Stimulated activated CD8-positive, alpha-beta memory T cell treated with anti-CD3 and anti-CD28 coated beads, Interleukin-15, amount 100 ng/mL, for 1 hour (primary cell): Measurements from ENCODE around the gene ARL13A.
"Not testable (repeated sequence)": the region's sequence is repeated elsewhere in the genome, so short reads cannot be mapped to it uniquely, and the experiment has no call there.

ENCODE experiments used
- DNase-seq: peaks from one replicate; pipeline ENCODE4 v3.0.0-alpha.2; 2020; ENCODE audit warnings: low read depth

Gene ARL13A

DNA sequence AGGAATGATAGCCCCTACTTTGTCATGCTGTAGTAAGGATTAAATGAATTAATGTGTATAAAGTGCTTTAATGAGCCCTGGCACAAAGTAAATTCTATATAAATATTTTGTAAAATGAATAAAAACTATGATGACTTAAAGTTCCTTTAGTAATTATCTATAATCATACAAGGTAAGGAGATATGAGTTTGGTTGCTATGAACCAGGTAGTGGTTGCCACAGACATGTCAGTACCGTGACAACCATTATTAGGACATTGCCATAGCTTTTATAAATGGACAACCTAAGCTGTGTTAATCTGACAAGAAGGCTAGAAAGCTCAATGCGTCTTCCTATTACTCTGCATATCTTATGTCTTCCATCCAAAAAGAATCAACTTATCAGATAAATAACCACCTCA lies at the start of gene ARL13A:
TSS of gene ARL13A (plus strand) at position 301 of the 400 bp plus-strand sequence. CDS start 3,982 bp downstream, outside the sequence.
- no peak for DNase-seq

DNA sequence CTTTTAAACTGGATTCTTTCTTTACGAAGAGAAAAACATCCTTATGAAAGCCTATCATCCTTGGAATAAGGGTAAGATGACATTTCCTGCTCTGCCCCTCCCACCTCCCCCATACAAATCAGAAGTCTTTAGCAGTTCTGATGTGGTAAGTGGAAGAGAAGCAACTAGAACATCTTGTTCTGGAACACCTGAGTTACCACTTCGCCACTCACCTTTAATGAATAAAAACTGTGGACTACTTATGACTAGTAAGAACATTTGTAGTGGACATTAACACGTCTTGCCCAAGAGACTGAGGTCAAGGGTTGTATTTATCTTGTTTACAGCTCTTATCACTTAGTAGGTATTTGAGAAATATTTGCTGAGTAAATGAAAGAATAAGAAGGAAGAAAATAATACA lies 45.1 kb upstream of the ARL13A start:
- DNase-seq: no peak

DNA sequence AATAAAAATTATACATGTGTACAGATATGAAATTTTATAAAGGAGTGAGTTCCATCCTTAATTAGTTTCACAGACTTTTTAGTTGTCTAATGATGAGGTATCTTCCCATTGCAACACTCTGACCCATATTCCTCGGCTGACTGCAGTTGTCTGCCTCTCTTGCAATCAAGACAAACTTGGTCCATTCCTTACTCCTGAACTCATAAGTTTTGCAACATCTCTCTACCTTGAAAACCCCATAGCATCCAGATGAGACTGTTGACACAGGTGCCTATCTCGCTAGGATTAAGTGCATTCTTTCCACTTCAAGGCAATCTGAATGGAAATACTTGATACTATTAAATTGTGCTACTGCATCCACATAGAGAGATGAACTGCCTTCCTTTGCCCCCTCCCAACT lies 43.1 kb upstream of the ARL13A start:
- no peak for DNase-seq

DNA sequence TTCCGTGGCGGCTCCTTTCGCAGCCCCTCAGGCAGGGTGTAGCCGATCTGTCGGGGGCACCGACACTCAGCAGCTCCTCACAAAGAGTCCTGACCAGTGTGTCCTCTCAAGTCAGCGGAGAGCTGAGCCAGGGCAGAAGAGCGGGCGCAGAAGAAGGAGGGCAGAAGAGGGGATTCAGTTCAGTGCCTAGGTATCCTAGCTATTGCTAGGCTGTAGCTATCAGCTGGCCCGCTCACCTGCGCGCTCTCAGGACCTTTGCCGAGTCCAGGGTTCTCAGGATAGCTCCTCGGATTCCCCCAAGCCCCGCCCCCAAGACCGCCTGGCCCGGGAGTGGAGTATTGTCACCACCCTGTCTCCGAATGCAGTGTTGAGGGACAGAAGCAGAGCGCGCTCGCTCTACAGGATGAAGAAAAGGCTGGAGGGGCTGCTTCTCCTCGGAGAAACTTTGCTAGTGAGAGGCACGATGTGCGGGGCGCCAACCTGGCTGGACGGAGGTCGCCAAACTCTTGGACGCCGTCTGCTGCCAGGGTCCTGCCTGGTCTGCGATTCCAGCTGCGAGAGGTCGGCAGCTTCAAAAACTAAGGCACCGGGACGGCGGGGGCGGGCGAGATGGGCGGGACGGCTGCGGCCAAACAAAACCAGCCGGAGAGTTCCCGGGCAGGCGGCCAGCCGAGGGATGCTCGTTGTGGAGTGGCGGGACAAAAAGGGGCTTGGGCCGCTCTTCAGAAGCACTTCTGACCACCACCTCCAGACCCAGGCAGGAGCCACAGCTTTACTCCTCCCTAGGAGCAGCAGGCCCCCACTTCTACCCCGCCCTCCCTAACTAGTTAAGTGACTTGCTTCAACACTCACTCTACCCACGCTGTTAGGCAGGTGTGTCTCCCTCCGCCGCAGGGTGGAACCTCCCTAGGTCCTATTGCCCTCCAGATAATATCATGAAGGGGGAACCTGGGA lies 40.6 kb upstream of the ARL13A start, which contains the start of gene XKRX:
TSS of gene XKRX (minus strand) at position 258 of the 954 bp plus-strand sequence. CDS start 613 bp downstream, outside the sequence.
- DNase-seq: no peak

DNA sequence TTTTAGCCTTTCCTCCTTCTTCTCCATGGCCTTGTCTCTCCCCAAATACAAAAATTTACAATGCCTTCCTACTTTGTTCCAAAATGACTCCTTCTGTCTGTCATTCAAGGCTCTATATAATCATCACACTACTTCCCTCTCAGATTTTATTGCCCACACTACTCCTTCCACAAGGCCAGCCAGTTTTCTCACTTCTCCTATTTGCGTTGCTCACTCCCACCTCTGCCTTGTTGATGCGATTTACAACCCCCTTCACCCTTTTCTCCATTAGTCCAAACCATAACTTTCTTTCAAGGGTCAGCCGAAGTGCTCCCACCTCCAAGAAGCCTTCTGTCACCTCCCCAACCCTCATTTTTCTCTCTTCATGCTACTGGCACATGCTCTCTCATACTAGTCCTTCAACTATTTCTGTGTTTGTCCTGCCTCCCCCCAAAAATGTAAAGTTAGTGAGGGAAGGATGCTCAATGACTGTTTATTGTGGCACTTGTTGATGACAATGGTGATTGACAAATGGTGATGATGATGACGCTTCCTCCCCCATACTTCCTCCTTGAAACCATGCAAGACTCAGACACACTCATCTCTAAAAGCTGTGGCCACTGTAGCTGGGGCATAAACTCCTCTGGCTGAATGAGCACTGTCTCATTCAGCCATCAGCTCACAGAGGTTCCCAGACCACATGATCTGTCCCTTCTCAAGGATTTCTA lies 38.1 kb upstream of the ARL13A start:
- DNase-seq: no peak

DNA sequence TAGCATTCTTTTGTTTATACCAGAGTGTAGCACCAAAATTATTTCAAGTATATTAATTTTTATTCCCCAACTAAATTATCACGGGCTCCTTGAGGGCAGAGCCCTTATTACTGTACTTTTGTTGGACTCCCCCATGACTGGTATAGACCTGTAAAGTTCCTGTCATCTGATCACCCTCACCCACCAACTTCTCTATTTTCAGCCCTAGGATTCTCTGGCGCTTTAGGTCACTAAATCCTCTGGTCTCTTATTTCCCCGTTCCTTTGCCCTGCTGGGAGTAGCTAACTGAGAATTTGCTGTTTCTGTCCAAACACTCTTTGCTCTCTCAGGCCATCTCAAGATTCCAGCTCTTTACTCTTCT lies 37.6 kb upstream of the ARL13A start:
- DNase-seq: no peak

DNA sequence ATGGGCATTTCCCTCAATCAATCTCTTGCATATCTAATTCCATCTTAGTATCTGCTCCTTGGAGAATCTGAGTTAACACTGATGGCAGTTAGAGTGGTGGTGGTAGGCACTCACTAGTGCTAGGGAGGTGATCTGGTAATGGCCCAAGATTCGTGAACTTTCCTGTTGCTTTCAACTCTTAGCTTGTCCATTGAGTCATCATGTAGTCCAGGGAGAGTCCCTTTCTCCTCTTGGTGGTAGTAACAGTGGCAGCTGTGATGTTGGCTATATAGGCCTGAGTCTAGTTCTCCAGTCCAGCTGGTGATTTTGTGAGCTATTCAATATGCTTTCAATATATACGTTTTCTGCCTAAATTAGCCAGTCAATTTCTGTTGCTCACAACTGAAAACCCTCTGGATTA lies 33.7 kb upstream of the ARL13A start:
- DNase-seq: no peak

DNA sequence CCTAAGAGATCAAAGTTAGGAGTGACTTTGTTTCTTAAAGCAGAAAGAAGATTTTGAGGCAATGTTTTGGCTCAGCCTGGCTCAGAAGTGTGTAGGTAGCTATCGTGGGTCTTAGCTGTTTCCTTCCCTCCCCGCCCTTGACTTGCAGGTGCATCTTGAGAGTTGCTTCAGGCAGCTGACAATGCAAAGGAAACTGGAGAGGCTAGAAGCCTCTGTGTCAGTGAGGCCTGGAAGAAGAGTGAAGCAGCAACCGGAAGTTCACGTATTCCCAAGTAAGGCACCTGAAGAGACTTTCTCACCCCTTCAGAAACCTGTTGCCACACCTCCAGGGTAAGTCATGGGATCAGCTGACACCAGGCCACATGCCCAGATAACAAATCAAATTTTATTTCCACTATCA lies 30.2 kb upstream of the ARL13A start:
- no peak for DNase-seq

DNA sequence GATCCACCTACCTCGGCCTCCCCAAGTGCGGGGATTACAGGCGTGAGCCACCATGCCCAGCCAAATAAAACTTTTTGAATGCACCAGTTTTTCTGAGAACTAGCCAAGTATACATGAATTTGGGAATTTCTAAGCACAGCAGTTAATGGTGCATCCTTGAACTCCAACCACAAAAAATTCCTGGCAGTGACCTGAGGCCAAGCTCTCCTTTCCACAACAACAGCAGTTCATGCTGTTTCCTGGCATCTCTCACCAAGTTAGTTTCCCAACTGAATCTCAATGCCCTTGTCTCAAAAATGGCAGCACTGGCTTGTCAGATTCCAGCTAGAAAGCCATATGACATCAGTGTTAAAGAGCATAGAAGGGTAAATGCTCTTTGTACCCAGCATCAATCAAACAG lies 24.9 kb upstream of the ARL13A start:
- no peak for DNase-seq

DNA sequence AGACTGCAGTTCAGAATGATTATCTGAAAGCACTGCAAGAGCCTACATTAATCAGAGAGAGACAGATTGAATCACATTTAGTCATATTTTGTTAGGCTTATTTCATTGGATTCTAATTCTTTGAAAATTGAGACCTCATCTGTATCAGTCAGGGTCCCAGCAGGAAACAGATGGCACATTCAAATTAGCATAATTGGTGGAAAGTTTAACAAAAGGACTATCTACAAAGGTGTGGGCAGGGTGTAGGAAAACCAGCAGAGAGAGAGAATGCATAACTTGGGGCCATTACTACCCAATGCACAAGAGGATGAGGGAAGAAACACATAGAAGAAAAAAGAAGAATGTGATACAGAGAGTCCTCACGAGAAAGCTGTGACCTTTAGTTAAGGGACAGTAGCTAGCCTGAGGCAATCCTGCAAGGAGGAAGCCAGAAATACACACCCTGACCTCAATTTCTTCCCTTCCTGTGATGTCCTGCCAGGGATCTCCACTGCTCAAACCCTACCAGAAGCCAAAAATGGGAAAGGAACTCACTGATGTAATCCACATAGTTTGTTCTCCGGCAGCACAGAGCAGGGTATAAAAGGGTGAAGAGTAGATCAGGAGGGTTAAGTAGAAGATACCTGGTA lies 23.1 kb upstream of the ARL13A start:
- DNase-seq: no peak

DNA sequence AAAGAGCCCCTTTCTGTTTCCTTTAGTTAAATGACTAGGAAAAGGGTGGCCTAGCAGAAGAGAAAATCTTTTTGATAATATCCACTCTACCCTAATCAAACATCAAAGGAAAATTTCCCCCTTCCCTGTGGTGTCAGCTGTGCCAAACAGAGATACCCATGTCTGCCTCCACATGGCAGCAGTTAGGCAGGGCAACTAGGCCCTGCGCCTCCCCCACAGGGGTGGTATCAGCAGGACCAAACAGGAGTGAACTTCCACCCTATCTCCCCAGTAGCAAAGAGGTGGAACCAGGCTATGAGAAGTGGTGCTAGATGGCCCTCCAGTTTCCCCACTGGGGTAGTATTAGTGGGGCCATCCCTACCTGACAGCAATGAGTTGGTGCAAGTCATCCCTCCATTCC lies 21.0 kb upstream of the ARL13A start:
- no peak for DNase-seq

DNA sequence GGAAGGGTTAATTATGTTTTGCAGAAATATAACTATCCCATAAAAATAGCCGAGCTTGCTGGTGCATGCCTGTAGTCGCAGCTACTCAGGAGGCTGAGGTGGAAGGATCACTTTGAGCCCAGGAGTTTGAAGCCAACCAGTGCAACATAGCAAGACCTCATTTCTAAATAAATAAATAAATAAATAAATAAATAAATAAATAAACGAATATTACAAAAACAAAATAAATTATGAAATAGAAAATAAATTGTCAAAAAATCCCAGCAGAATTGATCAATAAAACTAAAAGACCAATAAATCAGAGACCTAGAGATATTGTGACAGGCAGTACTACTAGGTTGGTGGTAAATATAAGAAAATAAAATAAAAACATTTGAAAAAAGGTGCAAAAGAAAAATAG lies 6.7 kb upstream of the ARL13A start:
- no peak for DNase-seq

DNA sequence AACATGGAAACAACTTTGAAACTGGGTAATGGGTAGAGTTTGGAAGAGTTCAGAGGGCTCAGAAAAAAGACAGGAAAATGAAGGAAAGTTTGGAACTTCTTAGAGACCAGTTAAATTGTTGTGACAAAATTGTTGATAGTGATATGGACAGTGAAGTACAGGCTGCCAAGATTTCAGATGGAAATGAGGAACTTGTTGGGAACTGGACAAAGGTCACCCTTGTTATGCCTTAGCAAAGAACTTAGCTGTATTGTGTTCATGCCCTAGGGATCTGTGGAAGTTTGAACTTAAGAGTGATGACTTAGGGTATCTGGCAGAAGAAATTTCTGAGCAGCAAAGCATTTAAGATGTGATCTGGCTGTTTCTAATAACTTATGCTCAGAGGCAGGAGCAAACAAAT lies 5.1 kb upstream of the ARL13A start:
- no peak for DNase-seq

DNA sequence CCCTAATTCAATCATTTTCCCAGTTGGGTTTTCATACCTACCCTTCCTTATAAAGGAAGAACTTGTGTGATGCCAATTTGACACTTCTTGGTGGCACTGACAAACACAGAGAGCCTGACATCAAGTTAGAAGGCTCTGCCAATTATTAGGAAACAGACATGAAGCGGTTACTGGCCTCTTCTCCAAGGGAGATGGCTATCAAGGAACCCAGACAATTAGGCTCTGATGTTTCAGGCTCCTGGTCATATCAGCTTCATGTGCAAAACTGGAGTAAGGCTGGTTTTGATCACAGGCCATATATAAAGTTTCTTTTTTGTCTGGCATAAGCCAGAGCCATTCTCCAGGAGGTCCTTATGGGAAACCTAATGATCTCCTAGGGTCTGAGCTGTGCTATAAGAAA lies 428 bp downstream of the ARL13A start:
- no peak for DNase-seq

DNA sequence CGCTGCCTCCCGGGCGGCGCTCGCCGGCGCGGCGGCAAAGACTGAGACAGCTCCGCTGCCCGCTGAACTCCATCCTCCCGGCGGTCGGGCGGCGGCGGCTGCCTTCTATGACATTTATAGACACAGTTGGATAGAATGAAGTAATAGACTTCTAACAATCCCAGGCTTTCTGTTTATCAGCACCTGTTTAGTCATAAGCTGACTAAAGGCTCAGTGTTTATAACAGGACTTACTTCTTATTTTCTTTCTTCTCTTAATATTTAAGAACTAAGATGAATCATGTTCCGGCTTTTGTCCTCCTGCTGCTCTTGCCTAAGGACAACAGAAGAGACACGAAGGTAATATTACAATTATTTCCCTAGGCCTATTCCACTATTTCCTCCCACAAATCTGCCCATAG lies 3.9 kb downstream of the ARL13A start:
- no peak for DNase-seq

DNA sequence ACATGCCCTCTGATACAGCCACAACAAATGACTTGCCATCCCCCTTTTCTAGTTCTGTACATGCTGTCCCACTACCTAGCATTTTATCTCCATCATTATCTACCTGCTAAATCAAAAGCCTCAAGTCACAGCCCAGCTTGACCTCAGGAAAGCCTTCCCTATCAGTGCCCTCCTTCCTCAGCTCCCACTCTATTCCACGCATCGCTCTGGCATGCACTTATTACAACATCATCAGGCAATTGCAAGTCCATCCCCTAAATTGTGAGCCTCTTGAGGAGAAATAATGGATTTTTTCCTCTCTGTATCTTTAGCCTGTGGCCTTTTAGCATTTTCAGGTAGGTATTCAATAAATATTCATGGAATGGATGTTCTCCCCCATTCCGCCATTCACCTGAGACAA lies 5.7 kb downstream of the ARL13A start:
- DNase-seq: no peak

DNA sequence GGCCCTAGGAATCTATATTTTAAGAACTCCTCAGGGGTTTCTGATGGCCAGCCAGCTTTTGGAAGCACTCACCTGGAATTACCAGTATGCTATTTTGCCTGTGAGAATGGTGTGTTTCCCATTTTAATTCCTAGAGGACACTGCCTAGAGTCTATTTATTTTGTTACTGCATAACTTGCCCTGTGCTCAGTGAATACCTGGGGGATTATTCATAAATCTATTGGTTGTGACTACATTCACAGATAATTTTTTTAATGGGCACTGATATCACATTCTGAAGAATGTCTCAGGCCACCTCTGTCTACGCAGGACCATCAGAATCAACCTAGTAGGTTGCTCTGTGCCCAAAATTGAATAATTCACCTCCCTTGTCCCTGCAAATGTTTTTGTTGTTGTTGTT lies 6.7 kb downstream of the ARL13A start:
- DNase-seq: no peak

DNA sequence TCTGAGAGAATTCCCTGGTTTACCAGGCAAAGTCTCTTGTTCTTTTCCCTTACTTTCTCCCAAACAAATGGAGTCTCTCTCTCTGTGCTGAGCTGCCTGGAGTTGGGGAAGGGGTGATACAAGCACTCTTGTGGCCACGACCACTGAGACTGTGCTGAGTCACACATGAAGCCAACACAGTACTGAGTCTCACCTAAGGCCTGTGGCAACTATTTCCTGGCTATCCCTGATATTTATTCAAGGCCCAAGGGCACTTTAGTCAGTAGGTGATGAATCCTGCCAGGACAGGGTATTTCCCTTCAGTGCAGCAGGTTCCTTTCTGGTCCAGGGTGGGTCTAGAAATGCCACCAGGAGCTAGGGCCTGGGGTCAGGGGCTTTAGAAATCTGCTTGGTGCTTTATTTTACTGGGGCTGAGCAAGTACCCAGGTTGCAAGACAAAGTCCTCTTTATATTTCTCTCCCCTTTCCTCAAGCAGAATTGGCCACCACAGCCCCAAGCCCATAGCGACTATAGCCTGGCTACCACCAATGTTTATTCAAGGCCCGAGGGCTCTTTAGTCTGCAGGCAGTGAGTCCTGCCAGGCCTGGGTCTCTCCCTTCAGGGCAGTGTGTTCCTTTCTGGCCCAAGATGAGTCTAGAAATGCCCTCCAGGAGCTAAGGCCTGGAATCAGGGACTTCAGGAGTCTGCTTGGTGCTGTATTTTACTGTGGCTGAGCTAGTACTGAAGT lies 10.5 kb downstream of the ARL13A start:
- no peak for DNase-seq

DNA sequence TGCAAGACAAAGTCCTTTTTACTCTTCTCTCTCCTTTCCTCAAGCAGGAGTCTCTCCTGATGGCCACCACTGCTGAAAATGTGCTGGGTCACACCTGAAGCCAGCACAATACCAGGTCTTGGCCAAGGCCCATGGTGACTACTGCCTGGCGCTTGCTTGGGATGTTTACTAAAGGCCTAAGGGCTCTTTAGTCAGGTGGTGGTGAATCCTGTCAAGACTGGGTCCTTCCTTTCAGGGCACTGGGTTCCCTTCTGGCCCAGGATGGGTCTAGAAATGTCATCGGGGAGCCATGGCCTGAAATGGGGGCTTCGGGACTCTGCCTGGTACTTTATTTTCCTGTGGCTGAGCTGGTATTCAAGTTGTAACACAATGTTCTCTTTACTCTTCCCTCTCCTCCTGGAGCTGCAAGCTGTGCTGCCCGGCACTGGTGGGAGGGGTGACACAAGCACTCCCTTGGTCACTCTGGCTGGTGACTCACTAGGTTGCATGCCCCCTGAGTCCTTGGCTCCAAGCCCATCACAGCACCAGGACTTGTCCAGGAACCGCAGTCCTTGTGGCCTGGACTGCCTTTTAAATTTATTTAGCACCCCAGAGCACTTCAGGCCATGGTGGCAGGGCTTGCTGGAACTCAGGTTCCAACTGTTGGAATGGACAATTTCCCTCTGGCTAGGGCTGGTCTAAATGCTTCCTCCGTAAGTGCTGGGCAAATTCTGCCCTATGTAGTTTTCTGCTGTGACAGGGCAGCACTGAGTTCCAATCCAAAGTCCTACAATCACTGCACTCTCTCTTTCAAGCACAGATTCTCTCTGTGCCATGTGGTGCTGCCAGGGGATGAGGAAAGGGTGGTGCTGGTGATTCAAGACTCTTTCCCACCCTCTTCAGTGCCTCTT lies 11.3 kb downstream of the ARL13A start:
- DNase-seq: no peak

DNA sequence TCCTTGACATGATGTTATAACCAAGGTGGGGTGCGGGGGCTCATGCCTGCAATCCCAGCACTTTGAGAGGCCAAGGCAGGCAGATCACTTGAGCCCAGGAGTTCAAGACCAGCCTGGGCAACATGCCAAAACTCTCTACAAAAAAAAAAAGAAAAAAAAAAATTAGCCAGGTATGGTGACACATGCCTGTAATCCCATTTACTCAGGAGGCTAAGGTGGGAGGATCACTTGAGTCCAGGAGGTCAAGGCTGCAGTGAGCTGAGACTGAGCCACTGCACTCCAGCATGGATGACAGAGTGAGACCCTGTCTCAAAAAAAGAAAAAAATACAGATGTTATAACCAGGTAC lies 12.0 kb downstream of the ARL13A start:
- DNase-seq: not testable (repeated sequence)

DNA sequence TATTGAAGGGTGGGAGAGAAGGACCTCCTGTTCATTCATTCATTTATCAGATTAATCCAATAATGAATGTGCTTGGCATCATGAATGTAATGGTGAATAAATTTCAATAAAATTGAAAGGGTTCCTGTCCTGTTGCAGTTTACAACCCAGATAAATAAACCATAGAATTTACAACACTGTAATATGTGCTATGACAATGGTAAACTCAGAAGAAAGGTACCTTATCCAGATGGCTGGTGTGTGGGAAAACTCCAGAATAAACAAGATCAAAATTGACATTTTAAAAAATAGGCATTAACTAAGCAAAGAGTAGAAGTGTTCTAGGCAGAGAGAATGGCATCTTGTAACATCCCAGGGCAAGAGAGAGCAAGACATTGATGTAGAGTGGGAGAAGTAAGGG lies 15.3 kb downstream of the ARL13A start:
- DNase-seq: no peak
